GM12801 (cell line): ENCODE data around the gene FCER1G.

Source experiments
- TF ChIP-seq, protein P1 (sequence below): IDR thresholded peaks from one replicate; pipeline ENCODE4 v1.5.1; 2011; ENCODE audit warnings: control low read depth; ENCODE audit not compliant: insufficient read length; ENCODE audit errors: extremely low read depth

FCER1G gene

DNA sequence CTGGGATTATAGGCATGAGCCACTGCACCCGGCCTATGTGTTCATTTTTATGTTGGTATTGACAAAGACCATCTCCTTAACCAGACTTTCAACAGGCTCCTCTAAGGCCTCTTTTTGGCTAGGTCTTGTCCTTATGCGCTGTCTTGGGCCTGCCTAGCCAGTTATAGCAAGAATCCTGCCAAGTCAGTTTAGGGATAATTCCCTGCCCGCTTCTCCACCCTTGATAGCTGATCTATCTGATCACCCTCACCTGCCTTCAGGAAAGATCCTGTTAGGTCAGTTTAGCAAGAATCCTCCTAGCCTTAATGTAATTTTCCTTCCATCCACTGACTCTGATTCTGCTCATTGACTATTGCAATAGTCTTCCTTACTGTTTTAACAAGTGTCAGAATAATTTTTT lies 35.4 kb upstream of the FCER1G start:
- TF ChIP-seq, protein P1, sequence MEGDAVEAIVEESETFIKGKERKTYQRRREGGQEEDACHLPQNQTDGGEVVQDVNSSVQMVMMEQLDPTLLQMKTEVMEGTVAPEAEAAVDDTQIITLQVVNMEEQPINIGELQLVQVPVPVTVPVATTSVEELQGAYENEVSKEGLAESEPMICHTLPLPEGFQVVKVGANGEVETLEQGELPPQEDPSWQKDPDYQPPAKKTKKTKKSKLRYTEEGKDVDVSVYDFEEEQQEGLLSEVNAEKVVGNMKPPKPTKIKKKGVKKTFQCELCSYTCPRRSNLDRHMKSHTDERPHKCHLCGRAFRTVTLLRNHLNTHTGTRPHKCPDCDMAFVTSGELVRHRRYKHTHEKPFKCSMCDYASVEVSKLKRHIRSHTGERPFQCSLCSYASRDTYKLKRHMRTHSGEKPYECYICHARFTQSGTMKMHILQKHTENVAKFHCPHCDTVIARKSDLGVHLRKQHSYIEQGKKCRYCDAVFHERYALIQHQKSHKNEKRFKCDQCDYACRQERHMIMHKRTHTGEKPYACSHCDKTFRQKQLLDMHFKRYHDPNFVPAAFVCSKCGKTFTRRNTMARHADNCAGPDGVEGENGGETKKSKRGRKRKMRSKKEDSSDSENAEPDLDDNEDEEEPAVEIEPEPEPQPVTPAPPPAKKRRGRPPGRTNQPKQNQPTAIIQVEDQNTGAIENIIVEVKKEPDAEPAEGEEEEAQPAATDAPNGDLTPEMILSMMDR, result no peak

GRCh38 chr1:161180639-161181038 lies 34.5 kb upstream of the FCER1G start:
- TF ChIP-seq, protein P1, result no peak

DNA sequence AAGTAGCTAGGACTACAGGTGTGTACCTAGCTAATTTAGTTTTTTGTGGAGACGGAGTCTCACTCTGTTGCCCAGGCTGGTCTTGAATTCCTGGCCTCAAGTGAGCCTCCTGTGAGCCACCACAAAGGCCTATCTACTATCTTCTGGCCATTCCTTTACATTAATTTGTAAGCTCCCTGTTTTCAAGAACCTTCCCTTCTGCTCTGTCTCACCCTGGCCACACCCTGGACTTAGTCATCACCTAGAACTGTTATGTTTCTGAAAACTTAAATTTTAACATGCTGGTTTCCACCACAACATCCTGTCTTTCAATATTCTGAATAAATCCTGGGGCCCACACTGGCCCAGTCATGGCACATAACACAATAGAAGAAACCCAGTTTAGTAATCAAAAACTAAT lies 32.9 kb upstream of the FCER1G start:
- TF ChIP-seq, protein P1, result no peak

GRCh38 chr1:161185282-161185682 lies 29.8 kb upstream of the FCER1G start:
- TF ChIP-seq, protein P1, result no peak

DNA sequence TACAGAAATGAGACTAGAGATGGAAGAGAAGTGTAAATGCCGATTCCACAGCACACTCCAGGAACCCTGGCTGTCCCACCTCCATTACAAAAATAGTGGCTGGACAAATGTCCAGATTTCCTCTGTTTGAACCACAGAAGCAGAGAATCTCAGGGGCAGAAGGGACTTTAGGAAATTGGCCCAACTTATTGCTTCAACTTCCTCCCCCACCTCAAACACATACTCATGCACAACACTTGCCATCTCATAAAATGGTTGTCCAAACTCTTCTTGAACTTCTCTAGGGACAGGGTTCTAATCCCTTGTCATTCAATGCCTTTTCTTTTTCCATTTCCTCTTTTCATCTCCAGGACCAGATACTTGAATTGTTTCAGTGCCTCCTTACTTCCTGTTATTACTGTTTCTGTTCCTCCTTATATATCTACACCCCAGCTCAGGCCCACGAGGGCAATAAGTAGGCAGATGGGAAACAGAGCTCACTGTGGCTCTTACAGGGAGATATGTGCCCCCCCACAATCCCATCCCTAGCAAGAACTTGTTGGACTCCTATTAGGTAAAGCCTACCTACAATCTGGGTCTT lies 29.3 kb upstream of the FCER1G start:
- TF ChIP-seq, protein P1, result no peak

DNA sequence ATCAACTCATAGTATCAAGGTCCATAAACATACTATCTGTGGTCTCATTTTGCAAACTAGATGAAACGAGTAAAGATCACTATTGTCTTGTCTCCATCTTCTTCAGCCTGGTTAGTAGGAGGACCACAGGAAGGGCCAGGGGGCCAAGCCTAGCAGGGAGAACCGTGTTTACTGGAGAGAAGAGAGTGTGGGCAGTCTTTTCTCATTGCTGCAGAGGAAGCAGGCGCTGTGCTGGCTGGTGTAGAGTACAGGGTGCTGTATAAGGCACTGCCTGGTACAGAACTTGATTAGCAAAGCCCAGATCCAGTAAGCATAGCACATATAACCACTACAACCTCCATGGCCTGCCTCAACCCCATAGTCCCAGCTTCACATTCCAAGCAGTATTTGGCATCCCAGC lies 27.8 kb upstream of the FCER1G start:
- TF ChIP-seq, protein P1, result no peak

DNA sequence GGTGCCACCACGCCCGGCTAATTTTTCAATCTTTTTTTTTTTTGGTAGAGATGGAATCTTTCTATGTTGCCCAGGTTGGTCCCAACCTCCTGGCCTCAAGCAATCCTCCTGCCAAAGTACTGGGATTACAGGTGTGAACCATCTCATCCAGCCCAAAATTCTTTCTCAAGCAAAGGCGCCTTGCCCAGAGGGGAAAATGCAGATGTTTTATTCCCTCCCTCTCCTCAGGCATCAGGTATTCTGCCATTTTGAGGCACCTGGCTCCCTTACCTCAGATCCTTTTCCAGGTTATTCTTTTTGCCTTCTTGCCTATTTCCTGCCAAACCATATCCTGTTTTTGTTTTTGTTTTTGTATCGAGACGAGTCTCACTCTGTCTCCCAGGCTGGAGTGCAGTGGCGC lies 26.7 kb upstream of the FCER1G start:
- TF ChIP-seq, protein P1, result no peak
